ENCODE data around the gene MRPL24. TPM values are rescaled to one million over a fixed set of nuclear protein-coding genes. Genes with fewer than 3 reads are reported as not detected.

The MRPL24 gene
- total and polyA plus RNA-seq, 10 of the 15 experiments (the other 5 are each of a cell fraction or from before 2014, with no cell fraction given), result 87.4 to 269 (median 134) TPM

DNA sequence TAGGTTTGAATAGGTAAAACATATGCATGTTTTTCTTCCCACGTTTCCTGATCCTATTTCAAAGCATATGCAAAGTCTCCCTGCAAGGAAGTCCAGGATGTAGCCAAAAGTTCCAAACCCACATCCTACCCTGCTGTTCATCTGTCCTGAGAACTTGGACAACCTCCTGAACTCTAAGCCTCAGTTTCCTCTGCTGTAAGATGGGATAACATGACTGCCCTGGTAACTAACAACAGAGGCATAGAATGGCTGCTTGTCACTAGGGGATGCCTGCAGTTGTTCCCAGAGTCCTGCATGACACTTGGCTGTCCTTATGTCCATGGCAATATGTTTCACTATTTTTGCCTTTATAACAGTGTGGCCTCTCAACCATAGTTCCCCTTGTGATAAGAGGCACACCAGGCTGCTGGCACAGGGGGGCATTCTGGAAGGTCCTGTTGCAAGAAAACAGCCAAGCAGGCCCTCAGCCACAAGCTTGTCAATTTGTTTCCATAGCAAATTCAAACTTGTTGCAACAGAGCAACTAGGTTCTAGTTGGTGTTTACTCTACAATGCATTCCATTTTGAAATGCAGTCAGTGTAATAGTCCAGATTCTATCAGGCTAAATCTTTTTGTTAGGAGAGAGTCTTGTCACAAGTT lies 12.1 kb upstream of the MRPL24 start (continued):
- no peak for TF ChIP-seq HSF1 (IDR thresholded peaks at IDR 0.05; ENCODE audit: low read depth, low read length)
- no peak for TF ChIP-seq TCF3 (IDR thresholded peaks at IDR 0.05; ENCODE audit: borderline replicate concordance, insufficient read depth, low read depth, low read length)
- no peak for TF ChIP-seq SMC3 (IDR thresholded peaks at IDR 0.05; ENCODE audit: borderline replicate concordance, low read length)

DNA sequence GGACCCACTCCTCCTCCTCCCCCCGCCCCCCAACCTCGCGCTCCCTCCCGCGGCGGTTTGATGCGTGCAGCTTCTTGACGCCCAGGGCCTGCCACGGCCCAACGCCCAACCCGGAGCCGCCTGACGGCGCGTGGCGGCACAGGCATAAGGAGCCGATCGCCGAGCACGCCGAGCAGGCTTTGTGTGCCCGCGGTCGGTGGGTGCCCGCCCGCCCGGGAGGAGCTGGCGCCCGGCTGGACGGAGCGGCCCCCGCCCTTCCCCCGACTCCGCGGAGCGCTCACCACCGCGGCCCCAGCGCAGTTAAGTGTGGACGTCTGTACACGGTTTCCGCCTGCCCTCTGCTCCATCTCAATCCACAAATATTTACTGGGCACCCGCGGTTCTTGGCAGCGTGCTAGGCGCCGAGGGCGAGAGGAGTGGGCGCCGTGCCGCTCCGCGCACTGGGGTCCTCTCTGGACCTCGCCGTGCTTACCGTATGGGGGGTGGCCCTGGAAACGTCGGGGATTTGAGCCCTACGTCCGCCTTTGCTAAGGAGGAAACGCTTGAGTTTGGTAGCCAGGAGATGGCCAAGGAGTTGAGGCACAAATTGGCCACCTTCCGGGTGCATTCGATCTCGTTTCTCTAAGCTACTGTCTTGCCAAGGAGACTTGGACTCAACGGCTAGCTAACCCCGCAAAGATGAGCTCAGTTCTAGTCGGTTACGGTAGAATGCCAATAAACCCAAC lies 11.0 kb upstream of the MRPL24 start:
- peak overlapping the region; percentile 99 for H3K4me2 ChIP-seq (ENCODE audit: control insufficient read depth, insufficient read depth)
- H3K79me2 ChIP-seq (ENCODE audit: control insufficient read depth, insufficient read depth, low read length), result peaks cover 61% of the 10 kb centered on the region
- ATAC-seq (peak; percentile 80), FAIRE-seq (no peak), DNase-seq (ENCODE audit: low read depth, low spot score) (peak; percentile 82)
- in situ Hi-C loops (cut with MboI) (no loop called here), intact Hi-C loops (cut with micrococcal nuclease; ENCODE audit: unreplicated experiment) (loop anchor here (1.0 to 2.0 kb wide), 2 partner anchors 15 to 25 kb away; partner anchors contain the start of gene PRCC)
- H3K36me3 ChIP-seq (ENCODE audit: control insufficient read depth in 2 of 2, insufficient read depth in 2 of 2, low read length in 1 of 2), result no peaks in the 10 kb centered on the region
- POLR2A ChIA-PET, result interaction anchor here (0.5 to 4.4 kb wide), 9 partner anchors 11 to 806 kb away, joined by 3 to 45 read pairs (median 8); partner anchors contain the start of genes ISG20L2, METTL25B, MRPL24 and PRCC
- H2AFZ ChIP-seq (ENCODE audit: control insufficient read depth, low read depth, low read length), result peak overlapping the region; percentile 82
- H3K4me3 ChIP-seq, result peak overlapping the region; percentile 81
- SMC1A ChIA-PET (ENCODE audit: uncharacterized antibody, unreplicated experiment), result interaction anchor here (1.0 to 4.5 kb wide), 5 partner anchors 9 to 25 kb away, joined by 3 to 43 read pairs (median 4); partner anchors contain the start of genes ISG20L2, METTL25B and PRCC
- H4K20me1 ChIP-seq (ENCODE audit: control insufficient read depth, insufficient read depth), result no peaks in the 10 kb centered on the region
- H3K27me3 ChIP-seq (replicated peaks in 1 of 2; ENCODE audit: control insufficient read depth in 2 of 2, insufficient read depth in 2 of 2, low read length in 1 of 2), result no peaks in the 10 kb centered on the region
- peak overlapping the region; percentile 99 for H3K27ac ChIP-seq (ENCODE audit: control insufficient read depth, insufficient read depth)
- RAD21 ChIA-PET (ENCODE audit: unreplicated experiment), result interaction anchor here (0.7 to 4.2 kb wide), 9 partner anchors 10 to 243 kb away, joined by 3 to 34 read pairs (median 5); partner anchors contain the start of genes ISG20L2, METTL25B, MRPL24 and PRCC
- H3K9ac ChIP-seq (ENCODE audit: control insufficient read depth, insufficient read depth, low read length), result peak overlapping the region; percentile 91
- CTCF ChIA-PET, result interaction anchor here (0.8 to 4.5 kb wide), 9 partner anchors 11 to 138 kb away, joined by 3 to 56 read pairs (median 6); partner anchors contain the start of genes ISG20L2, METTL25B, MRPL24 and NTRK1
- H3K9me3 ChIP-seq (replicated peaks; ENCODE audit: control insufficient read depth, insufficient read depth, low read length), result no peaks in the 10 kb centered on the region
- H3K4me1 ChIP-seq (ENCODE audit: control insufficient read depth, insufficient read depth, low read length), result peaks cover 25% of the 10 kb centered on the region
- BruUV-seq (replicated peaks), result no TSS peak
- 1% methylated on average over 53 of the region's 68 CpGs for WGBS (ENCODE audit: insufficient coverage, insufficient replicate concordance, low lambda C conversion rate, missing lambda C conversion rate)
- TF ChIP-seq KLF5 (IDR thresholded peaks at IDR 0.05; ENCODE audit: partially characterized antibody), result peak; percentile 38
- TF ChIP-seq EGR1 (IDR thresholded peaks at IDR 0.05; ENCODE audit: borderline replicate concordance in 1 of 2, low read depth in 2 of 2, low read length in 2 of 2), result peak; percentile 51 to 75
- 0 out of 2 replicates have a peak, but pooled peaks have one; percentile 11 for TF ChIP-seq RAD51 (IDR thresholded peaks at IDR 0.05)
- TF ChIP-seq YY1 (IDR thresholded peaks at IDR 0.05; ENCODE audit: low read depth, low read length), result peak; percentile 89
- no peak for TF ChIP-seq NFYA (IDR thresholded peaks at IDR 0.05; ENCODE audit: borderline replicate concordance, low read depth, low read length)
- no peak for TF ChIP-seq SPI1 (IDR thresholded peaks at IDR 0.05; ENCODE audit: borderline replicate concordance, insufficient read depth, low read depth, low read length)
- peak; percentile 84 for TF ChIP-seq POLR2A (IDR thresholded peaks at IDR 0.05; ENCODE audit: low read depth, low read length)
- peak; percentile 48; the same call in 1 of the 2 replicates for TF ChIP-seq TAF1 (IDR thresholded peaks at IDR 0.05; ENCODE audit: borderline replicate concordance, low read depth, low read length)
- TF ChIP-seq, protein P1, sequence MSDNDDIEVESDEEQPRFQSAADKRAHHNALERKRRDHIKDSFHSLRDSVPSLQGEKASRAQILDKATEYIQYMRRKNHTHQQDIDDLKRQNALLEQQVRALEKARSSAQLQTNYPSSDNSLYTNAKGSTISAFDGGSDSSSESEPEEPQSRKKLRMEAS (IDR thresholded peaks at IDR 0.05; ENCODE audit: low read depth, low read length), result peak; percentile 89
- TF ChIP-seq WRNIP1 (IDR thresholded peaks at IDR 0.05; ENCODE audit: borderline replicate concordance, low read depth, low read length), result no peak
- no peak for TF ChIP-seq KDM1A (IDR thresholded peaks at IDR 0.05; ENCODE audit: borderline replicate concordance)
- TF ChIP-seq CHD1 (IDR thresholded peaks at IDR 0.05; ENCODE audit: low read depth, low read length), result 0 out of 2 replicates have a peak, but pooled peaks have one; percentile 18
- no peak for TF ChIP-seq PML (IDR thresholded peaks at IDR 0.05; ENCODE audit: low read length)
- TF ChIP-seq BACH1 (IDR thresholded peaks at IDR 0.05; ENCODE audit: borderline replicate concordance), result peak; percentile 69; the same call in 1 of the 2 replicates
- TF ChIP-seq ZNF207 (IDR thresholded peaks at IDR 0.05; ENCODE audit: borderline replicate concordance), result peak; percentile 67; the same call in 1 of the 2 replicates
